ENCODE measurements around the gene EXOC7.
"Not testable (repeated sequence)": the region's sequence is repeated elsewhere in the genome, so short reads cannot be mapped to it uniquely, and the experiment has no call there.

Gene EXOC7

GRCh38 chr17:76078860-76079534, 24.6 kb downstream of the EXOC7 start, which contains the start of gene ZACN:
ZACN (plus strand) TSS chr17:76079182; CDS start chr17:76079265, 83 bp downstream.
- H3K27me3 Mint-ChIP-seq: peaks cover 10% of the 10 kb centered on the region
- no peak within 1 kb of the TSS for H3K27ac Mint-ChIP-seq
- no peaks in the 10 kb centered on the region for H3K36me3 Mint-ChIP-seq
- H3K9me3 Mint-ChIP-seq (ENCODE audit: low read depth): no peaks in the 10 kb centered on the region
- H3K4me1 Mint-ChIP-seq (ENCODE audit: low read depth): peaks cover 40% of the 10 kb centered on the region
- peak within 1 kb of the TSS; percentile 46 for H3K4me3 Mint-ChIP-seq

DNA sequence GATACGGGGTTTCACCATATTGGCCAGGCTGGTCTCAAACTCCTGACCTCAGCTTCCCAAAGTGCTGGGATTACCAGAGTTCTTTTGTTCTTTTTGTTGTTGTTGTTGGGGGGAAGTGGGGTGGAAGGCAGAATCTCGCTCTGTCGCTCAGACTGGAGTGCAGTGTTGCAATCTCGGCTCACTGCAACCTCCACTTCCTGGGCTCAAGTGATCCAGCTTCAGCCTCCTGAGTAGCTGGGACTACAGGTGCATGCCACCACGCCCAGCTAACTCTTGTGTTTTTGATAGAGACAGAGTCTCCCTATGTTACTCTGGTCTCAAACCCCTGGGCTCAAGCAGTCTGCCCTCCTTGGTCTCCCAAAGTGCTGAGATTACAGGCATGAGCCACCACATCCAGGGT, 25.2 kb downstream of the EXOC7 start:
- H3K27ac Mint-ChIP-seq; H3K36me3 Mint-ChIP-seq; H3K9me3 Mint-ChIP-seq (ENCODE audit: low read depth): not testable (repeated sequence)
- H3K27me3 Mint-ChIP-seq: peaks cover 11% of the 10 kb centered on the region
- H3K4me3 Mint-ChIP-seq: peak overlapping the region; percentile 46
- H3K4me1 Mint-ChIP-seq (ENCODE audit: low read depth): peaks cover 42% of the 10 kb centered on the region

- H3K4me3 Mint-ChIP-seq: peak overlapping the region; percentile 76
- no peak overlapping the region for H3K27ac Mint-ChIP-seq
- peaks cover 11% of the 10 kb centered on the region for H3K27me3 Mint-ChIP-seq
- no peaks in the 10 kb centered on the region for H3K9me3 Mint-ChIP-seq (ENCODE audit: low read depth)
- no peaks in the 10 kb centered on the region for H3K36me3 Mint-ChIP-seq
- peaks cover 44% of the 10 kb centered on the region for H3K4me1 Mint-ChIP-seq (ENCODE audit: low read depth)
Measured at GRCh38 chr17:76077584-76078110, 25.9 kb downstream of the EXOC7 start.

GRCh38 chr17:76076765-76077583, 26.6 kb downstream of the EXOC7 start:
- Mint-ChIP-seq H3K27me3 (peaks cover 11% of the 10 kb centered on the region), H3K9me3 (ENCODE audit: low read depth) (no peaks in the 10 kb centered on the region)

DNA sequence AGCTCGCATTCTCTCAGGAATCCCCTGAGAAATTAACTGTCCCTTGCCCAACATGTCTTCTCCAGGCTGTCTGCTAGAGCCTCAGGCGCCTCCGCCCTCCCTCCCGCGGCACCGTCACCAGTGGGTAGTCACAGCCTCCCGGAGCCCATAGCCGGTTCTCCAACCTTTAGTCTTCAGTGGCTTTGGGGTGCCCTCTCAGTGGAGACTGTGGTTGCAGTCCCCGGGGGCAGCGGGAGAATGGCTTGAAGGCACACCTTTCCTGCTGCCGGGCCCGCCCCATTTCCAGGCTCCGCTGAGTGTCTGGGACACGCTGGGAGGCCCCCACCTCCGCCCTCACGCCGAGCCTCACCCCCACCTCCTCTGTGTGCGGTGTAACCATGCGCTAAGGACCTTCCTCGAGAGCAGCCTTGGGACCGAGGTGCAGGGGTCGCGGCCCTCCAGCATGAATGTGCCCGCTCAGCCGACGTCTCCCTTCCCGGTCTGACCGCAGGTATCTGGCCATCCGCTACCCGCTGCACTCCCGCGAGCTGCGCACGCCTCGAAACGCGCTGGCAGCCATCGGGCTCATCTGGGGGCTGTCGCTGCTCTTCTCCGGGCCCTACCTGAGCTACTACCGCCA, 27.3 kb downstream of the EXOC7 start:
- H3K9me3 Mint-ChIP-seq (ENCODE audit: low read depth): no peaks in the 10 kb centered on the region
- peaks cover 51% of the 10 kb centered on the region for H3K4me1 Mint-ChIP-seq (ENCODE audit: low read depth)

More at GRCh38 chr17:76076765-76077583, 26.6 kb downstream of the EXOC7 start:
- Mint-ChIP-seq H3K36me3 (no peaks in the 10 kb centered on the region), H3K27ac (peak overlapping the region; percentile 34), H3K4me3 (peak overlapping the region; percentile 76), H3K4me1 (ENCODE audit: low read depth) (peaks cover 44% of the 10 kb centered on the region)

DNA sequence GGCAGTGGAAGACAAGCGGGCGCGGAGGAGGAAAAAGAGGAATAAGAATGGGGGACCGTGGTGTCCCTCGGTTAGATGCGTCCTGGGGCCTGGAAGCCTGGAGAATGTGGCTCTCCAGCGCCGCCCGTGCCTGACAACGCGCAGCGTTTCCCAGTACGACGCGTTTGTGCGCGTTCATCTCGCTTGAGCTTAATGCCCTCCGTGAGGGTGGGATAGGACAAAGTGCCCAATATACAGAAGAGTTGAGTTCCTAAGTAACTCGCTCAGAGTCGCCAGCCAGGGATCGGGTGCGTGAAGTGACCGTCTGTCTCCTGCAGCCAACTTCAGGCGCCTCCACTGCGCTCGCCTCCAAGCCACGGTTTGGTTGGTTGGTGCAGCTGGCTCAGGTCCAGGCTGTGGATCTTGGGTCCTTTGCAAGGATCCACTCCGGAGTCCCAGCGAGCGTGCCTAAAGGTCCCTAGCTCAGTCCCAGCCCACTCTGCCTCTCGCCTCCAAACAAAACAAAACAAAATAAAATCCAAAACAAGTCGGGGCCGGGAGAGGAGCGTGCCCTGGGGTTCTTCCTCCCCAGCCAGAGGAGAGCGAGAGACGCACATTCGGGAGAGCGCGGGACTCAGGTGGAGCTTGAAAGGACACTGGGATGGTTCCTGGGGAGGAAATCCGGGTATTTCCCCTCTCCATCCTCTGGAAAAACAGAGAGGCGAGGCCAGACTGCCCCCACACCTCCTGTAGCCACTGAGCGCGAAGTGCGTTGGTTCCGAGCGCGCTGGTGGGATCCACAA, 28.0 kb downstream of the EXOC7 start:
- Mint-ChIP-seq H3K9me3 (ENCODE audit: low read depth) (no peaks in the 10 kb centered on the region), H3K4me1 (ENCODE audit: low read depth) (peaks cover 56% of the 10 kb centered on the region), H3K27me3 (peaks cover 11% of the 10 kb centered on the region), H3K4me3 (peak overlapping the region; percentile 85), H3K27ac (peak overlapping the region; percentile 41), H3K36me3 (no peaks in the 10 kb centered on the region)

More for the DNA sequence above, 27.3 kb downstream of the EXOC7 start:
- Mint-ChIP-seq H3K27me3 (peaks cover 11% of the 10 kb centered on the region), H3K27ac (no peak overlapping the region), H3K4me3 (peak overlapping the region; percentile 76), H3K36me3 (no peaks in the 10 kb centered on the region)

DNA sequence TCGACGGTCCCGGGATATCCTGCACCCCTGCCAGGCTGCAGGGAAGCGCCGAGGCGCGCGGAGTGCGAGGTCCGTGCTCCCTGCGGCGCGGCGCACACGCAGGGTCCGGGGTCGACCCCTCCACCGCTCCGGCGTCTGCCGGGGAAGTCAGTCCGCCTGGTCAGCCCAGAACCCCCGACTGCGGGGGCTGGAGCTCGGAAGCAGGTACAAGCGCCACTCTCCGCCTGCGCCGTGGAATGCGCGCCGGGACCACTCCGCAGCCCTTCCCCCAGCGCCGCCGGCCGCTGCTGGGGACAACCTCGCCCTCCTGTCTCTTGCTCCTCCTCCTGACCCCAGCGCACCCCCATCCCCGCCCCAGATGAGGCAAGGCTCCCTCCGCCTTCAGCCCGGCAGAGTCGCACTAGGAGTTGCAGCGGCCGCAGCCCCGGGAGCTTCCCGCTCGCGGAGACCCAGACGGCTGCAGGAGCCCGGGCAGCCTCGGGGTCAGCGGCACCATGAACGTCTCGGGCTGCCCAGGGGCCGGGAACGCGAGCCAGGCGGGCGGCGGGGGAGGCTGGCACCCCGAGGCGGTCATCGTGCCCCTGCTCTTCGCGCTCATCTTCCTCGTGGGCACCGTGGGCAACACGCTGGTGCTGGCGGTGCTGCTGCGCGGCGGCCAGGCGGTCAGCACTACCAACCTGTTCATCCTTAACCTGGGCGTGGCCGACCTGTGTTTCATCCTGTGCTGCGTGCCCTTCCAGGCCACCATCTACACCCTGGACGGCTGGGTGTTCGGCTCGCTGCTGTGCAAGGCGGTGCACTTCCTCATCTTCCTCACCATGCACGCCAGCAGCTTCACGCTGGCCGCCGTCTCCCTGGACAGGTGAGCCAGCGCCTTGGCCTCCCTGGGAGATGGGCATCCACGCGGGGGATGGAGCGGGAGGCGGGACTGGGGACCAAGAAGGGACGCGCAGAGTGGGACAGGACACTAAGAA, 28.9 kb downstream of the EXOC7 start, which contains the start of gene GALR2:
Gene GALR2, plus strand, starts transcription at position 392 of the 974 bp plus-strand sequence. Its CDS starts 103 bp downstream, at position 495.
- peak within 1 kb of the TSS; percentile 41 for H3K27ac Mint-ChIP-seq
- no peaks in the 10 kb centered on the region for H3K9me3 Mint-ChIP-seq (ENCODE audit: low read depth)
- H3K27me3 Mint-ChIP-seq: peaks cover 11% of the 10 kb centered on the region
- H3K36me3 Mint-ChIP-seq: peaks cover 2% of the 10 kb centered on the region
- H3K4me3 Mint-ChIP-seq: peak within 1 kb of the TSS; percentile 85
- peaks cover 64% of the 10 kb centered on the region for H3K4me1 Mint-ChIP-seq (ENCODE audit: low read depth)

GRCh38 chr17:76072148-76072858, 31.3 kb downstream of the EXOC7 start, which contains the start of gene SRP68:
SRP68 (minus strand) TSS chr17:76072517; CDS start chr17:76072491, 26 bp downstream.
- Mint-ChIP-seq H3K27ac (peak within 1 kb of the TSS; percentile 99), H3K4me1 (ENCODE audit: low read depth) (peaks cover 52% of the 10 kb centered on the region), H3K27me3 (peaks cover 11% of the 10 kb centered on the region), H3K36me3 (peaks cover 2% of the 10 kb centered on the region), H3K4me3 (peak within 1 kb of the TSS; percentile 97), H3K9me3 (ENCODE audit: low read depth) (no peaks in the 10 kb centered on the region)

DNA sequence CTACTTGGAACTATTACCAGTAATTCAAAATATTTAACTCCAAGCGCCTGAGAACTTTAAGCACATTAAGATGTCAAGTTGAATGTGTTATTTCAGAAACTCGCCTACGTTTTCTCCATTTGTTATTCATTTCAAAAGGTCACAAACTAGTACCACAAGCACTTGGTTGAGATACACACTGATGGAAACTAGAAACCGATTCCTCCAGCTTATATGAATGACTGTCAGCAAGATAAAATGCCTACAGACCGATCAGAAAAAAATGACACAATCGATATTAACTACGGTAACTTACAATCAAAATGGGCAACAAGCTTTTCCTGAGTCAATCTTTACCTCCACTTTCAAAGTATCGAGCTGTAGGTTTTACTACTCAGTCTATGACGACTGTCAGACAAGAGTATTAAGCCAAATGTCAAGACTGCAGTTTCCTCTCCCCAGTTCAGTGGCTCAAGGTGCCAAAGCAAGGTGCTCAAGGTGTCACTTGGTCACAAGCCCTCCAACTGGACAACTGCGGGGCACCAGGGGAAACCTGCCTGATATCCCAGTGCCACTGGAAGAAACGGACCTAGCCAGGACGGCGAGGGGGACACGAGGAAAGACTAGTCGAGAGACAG, 31.9 kb downstream of the EXOC7 start:
- peak overlapping the region; percentile 99 for H3K27ac Mint-ChIP-seq
- H3K27me3 Mint-ChIP-seq: peaks cover 10% of the 10 kb centered on the region
- peaks cover 4% of the 10 kb centered on the region for H3K36me3 Mint-ChIP-seq
- peak overlapping the region; percentile 97 for H3K4me3 Mint-ChIP-seq
- H3K4me1 Mint-ChIP-seq (ENCODE audit: low read depth): peaks cover 49% of the 10 kb centered on the region
- no peaks in the 10 kb centered on the region for H3K9me3 Mint-ChIP-seq (ENCODE audit: low read depth)

- Mint-ChIP-seq H3K36me3 (peaks cover 15% of the 10 kb centered on the region), H3K4me3 (no peak overlapping the region), H3K4me1 (ENCODE audit: low read depth) (peaks cover 30% of the 10 kb centered on the region), H3K9me3 (ENCODE audit: low read depth) (no peaks in the 10 kb centered on the region), H3K27ac (peak overlapping the region; percentile 46), H3K27me3 (no peaks in the 10 kb centered on the region)
Measured at GRCh38 chr17:76065775-76066174, 37.8 kb downstream of the EXOC7 start.

GRCh38 chr17:76063875-76064546, 39.6 kb downstream of the EXOC7 start:
- H3K36me3 Mint-ChIP-seq: peaks cover 17% of the 10 kb centered on the region
- H3K4me1 Mint-ChIP-seq (ENCODE audit: low read depth): peaks cover 20% of the 10 kb centered on the region

DNA sequence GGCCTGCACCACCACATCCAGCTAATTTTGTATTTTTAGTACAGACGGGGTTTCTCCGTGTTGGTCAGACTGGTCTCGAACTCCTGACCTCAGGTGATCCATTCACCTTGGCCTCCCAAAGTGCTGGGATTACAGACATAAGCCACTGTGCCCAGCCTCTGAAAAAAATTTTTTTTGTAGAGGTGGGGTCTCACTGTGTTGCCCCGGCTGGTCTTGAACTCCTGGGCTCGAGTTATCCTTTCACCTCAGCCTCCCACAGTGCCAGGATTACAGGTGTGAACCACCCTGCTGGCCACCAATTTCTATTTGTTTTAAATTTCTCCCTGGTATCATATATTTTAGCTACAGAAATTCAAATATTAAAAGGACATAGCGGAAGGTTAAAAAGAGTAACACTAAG, 45.3 kb downstream of the EXOC7 start:
- not testable (repeated sequence) for H3K27ac Mint-ChIP-seq; H3K4me3 Mint-ChIP-seq; H3K27me3 Mint-ChIP-seq; H3K9me3 Mint-ChIP-seq (ENCODE audit: low read depth)
- Mint-ChIP-seq H3K36me3 (peaks cover 11% of the 10 kb centered on the region), H3K4me1 (ENCODE audit: low read depth) (peaks cover 11% of the 10 kb centered on the region)

More at GRCh38 chr17:76063875-76064546, 39.6 kb downstream of the EXOC7 start:
- Mint-ChIP-seq H3K4me3 (peak overlapping the region; percentile 66), H3K27me3 (no peaks in the 10 kb centered on the region), H3K9me3 (ENCODE audit: low read depth) (no peaks in the 10 kb centered on the region), H3K27ac (peak overlapping the region; percentile 18)

All from activated naive CD8-positive, alpha-beta T cell (primary cell).